ENCODE results near the gene PDCD1LG2.

- TF ChIP-seq GATA2 (IDR thresholded peaks at IDR 0.05; ENCODE audit: low read depth, low read length) = no peak
- no peak for TF ChIP-seq GATA3 (IDR thresholded peaks at IDR 0.05; ENCODE audit: low read depth, low read length)
Observed at GRCh38 chr9:5596173-5596572, 85.8 kb downstream of the PDCD1LG2 start.

Data from SH-SY5Y (cell line).